ENCODE measurements around the gene DNAJB2. TPM values are rescaled to one million over a fixed set of nuclear protein-coding genes. Genes with fewer than 3 reads are reported as not detected.
A peak's percentile ranks its signal among the peaks of the same experiment; 100 is the strongest.
"Not testable (repeated sequence)": the region's sequence is repeated elsewhere in the genome, so short reads cannot be mapped to it uniquely, and the experiment has no call there.

Gene DNAJB2
- total RNA-seq, 2 donors from 2014 or later: 155 to 163 TPM

DNA sequence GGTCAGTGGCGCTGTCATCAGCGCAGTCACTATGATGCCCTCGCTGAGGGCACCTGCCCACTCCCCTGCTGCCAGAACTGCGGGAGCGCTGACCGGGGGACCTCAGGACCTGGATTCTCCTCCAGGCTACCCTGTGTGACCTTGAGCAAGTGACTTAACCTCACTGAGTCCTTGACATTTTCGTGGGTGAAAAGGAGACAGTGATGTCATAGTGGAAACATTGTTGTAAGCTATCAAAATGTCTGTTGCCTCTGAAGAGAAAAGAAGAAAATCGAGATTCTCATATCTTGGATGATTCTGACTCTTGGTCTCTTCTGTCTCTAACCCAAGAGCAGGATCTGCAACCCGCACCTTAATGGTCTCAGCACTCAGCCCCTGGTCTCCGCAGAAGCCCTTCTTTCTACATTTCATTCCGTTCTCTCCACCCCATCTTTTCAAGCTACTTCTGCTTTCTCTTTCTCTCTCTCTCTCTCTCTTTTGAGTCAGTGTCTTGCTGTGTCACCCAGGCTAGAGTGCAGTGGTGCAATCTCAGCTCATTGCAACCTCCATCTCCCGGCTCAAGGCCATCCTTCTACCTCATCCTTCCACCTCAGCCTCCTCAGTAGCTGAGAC, 24.5 kb upstream of the DNAJB2 start:
- Histone ChIP-seq H3K27me3 (replicated peaks; ENCODE audit: insufficient read depth) (no peaks in the 10 kb centered on the region), H3K4me3 (peak overlapping the region; percentile 64 to 67), H3K4me1 (replicated peaks) (peaks cover 14% of the 10 kb centered on the region), H3K36me3 (no peaks in the 10 kb centered on the region), H3K9me3 (no peaks in the 10 kb centered on the region), H3K27ac (peak overlapping the region; percentile 84 to 94)
- WGBS: 28% methylated on average over 10 of the region's 12 CpGs
- no peak for DNase-seq (ENCODE audit: low spot score)
- intact Hi-C loops (cut with DNase I): no loop called here
- no peak for TF ChIP-seq POLR2AphosphoS5 (IDR thresholded peaks at IDR 0.05)
- no peak for TF ChIP-seq POLR2A (IDR thresholded peaks at IDR 0.05)
- TF ChIP-seq, protein P1, sequence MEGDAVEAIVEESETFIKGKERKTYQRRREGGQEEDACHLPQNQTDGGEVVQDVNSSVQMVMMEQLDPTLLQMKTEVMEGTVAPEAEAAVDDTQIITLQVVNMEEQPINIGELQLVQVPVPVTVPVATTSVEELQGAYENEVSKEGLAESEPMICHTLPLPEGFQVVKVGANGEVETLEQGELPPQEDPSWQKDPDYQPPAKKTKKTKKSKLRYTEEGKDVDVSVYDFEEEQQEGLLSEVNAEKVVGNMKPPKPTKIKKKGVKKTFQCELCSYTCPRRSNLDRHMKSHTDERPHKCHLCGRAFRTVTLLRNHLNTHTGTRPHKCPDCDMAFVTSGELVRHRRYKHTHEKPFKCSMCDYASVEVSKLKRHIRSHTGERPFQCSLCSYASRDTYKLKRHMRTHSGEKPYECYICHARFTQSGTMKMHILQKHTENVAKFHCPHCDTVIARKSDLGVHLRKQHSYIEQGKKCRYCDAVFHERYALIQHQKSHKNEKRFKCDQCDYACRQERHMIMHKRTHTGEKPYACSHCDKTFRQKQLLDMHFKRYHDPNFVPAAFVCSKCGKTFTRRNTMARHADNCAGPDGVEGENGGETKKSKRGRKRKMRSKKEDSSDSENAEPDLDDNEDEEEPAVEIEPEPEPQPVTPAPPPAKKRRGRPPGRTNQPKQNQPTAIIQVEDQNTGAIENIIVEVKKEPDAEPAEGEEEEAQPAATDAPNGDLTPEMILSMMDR (IDR thresholded peaks at IDR 0.05): no peak

DNA sequence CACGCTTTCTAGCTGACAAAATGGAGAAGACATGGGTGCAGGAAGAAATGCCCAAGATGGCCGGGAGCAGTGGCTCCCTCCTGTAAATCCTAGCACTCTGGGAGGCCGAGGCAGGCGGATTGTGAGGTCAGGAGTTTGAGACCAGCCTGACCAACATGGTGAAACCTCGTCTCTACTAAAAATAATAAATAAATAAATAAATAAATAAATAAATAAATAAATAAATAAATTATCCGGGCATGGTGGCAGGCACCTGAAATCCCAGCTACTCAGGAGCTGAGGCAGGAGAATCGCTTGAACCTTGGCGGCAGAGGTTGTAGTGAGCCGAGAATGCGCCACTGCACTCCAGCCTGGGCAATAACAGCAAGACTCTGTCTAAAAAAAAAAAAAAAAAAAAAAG, 20.2 kb upstream of the DNAJB2 start:
- H3K36me3 ChIP-seq; H3K27ac ChIP-seq; DNase-seq (ENCODE audit: low spot score); H3K27me3 ChIP-seq (replicated peaks; ENCODE audit: insufficient read depth); H3K4me3 ChIP-seq; intact Hi-C loops (cut with DNase I); H3K4me1 ChIP-seq (replicated peaks); H3K9me3 ChIP-seq: not testable (repeated sequence)
- WGBS: 93% methylated on average over 10 of the region's 10 CpGs

DNA sequence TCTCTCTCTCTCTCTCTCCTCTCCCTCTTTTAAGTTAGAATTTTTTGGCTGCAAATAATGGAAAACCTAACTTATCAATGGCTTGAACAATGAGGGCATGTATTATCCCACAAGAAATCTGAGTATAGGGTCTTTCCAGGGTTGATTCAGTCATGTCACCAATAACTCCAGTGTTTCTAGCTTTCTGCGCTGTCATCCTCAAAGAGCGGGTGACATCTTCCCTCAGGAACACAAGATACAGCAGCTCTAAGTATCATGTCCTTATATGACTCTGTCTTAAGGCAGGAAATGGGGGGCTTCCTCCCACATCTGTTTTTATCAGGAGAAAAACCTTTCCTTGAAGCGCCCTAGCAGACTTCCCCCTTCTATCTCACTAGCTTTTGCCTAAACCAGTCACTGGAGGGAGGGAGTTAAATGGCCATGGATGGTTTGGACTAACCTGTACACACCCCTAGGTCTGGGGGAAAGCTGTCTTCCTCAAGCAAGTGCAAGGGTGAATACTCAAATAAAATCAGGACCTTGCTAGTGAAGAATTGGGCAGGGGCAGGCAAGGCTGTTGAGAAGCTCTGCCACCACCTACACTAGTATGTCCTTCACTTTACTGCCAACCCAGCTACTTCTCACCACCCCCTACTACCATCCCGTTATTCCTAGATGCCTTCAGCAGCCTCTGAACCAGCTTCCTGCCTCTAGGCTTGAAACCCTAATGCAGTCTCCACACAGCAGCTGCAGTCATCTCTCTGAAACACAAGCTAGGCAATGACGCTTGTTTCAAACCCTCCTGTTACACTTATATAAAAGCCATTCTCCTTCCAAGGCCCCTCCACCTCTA, 17.9 kb upstream of the DNAJB2 start:
- intact Hi-C loops (cut with DNase I): no loop called here
- WGBS: 66% methylated on average over 5 of the region's 5 CpGs
- Histone ChIP-seq H3K27me3 (replicated peaks; ENCODE audit: insufficient read depth) (no peaks in the 10 kb centered on the region), H3K4me1 (replicated peaks) (no peaks in the 10 kb centered on the region), H3K27ac (no peak overlapping the region), H3K36me3 (no peaks in the 10 kb centered on the region), H3K4me3 (no peak overlapping the region), H3K9me3 (no peaks in the 10 kb centered on the region)
- TF ChIP-seq, protein P1 (IDR thresholded peaks at IDR 0.05): no peak
- TF ChIP-seq POLR2AphosphoS5 (IDR thresholded peaks at IDR 0.05): no peak
- no peak for TF ChIP-seq POLR2A (IDR thresholded peaks at IDR 0.05)
- no peak for DNase-seq (ENCODE audit: low spot score)

DNA sequence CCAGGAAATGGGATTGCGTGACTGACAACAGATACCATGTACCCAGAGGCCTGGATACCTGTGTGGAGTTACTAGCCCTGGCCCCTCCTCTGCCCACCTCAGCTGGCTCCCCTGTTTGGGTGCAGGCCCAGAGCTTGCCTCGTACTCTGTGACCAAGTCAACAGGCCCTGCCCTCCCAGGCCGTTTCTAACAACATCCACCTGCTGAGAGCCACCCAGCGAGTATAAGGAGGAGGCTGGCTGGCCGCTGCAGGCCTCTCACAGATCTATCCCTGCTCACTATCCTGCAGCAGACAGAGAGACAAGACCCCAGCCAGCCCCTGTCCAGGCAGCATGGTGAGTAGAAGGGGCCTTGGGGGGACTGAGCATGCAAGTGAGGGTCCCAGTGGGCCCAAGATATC, 12.9 kb upstream of the DNAJB2 start:
- H3K4me1 ChIP-seq (replicated peaks): no peaks in the 10 kb centered on the region
- no peaks in the 10 kb centered on the region for H3K27me3 ChIP-seq (replicated peaks; ENCODE audit: insufficient read depth)
- TF ChIP-seq POLR2A (IDR thresholded peaks at IDR 0.05) (no peak), POLR2AphosphoS5 (IDR thresholded peaks at IDR 0.05) (no peak)
- TF ChIP-seq, protein P1 (IDR thresholded peaks at IDR 0.05): no peak
- H3K9me3 ChIP-seq: no peaks in the 10 kb centered on the region
- H3K4me3 ChIP-seq: no peak overlapping the region
- H3K36me3 ChIP-seq: no peaks in the 10 kb centered on the region
- no peak overlapping the region for H3K27ac ChIP-seq
- intact Hi-C loops (cut with DNase I): no loop called here
- DNase-seq (ENCODE audit: low spot score): no peak
- 63% methylated on average over 5 of the region's 5 CpGs for WGBS

DNA sequence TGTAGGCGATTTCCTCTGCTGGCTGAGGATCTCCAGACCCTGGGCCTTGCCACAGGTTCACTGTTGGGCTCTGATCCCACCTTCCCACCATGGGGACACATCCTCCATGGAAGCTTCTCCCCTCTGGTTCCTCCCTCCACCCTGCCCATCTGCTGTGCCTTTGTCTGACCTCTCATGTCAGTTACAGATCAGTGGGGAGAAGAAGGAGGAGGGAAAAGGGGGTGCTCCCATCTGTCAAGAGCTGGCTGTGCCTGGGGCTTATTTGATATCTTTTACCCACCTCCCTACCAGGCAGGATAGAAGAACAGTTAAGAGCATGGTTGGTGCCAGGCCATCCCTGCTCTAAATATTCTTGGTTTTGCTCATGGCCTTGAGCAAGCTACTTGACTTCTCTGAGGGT, 12.3 kb upstream of the DNAJB2 start:
- H3K9me3 ChIP-seq: no peaks in the 10 kb centered on the region
- no peaks in the 10 kb centered on the region for H3K27me3 ChIP-seq (replicated peaks; ENCODE audit: insufficient read depth)
- H3K4me3 ChIP-seq: no peak overlapping the region
- H3K4me1 ChIP-seq (replicated peaks): no peaks in the 10 kb centered on the region
- no peaks in the 10 kb centered on the region for H3K36me3 ChIP-seq
- 100% methylated on average over 1 of the region's 1 CpG for WGBS
- TF ChIP-seq, protein P1 (IDR thresholded peaks at IDR 0.05): no peak
- TF ChIP-seq POLR2AphosphoS5 (IDR thresholded peaks at IDR 0.05) (no peak), POLR2A (IDR thresholded peaks at IDR 0.05) (no peak)
- DNase-seq (ENCODE audit: low spot score): no peak
- intact Hi-C loops (cut with DNase I): no loop called here
- H3K27ac ChIP-seq: no peak overlapping the region

All from prostate gland (tissue), 2 donors.